Tibial nerve (tissue), 4 donors: Measurements from ENCODE around the gene LPXN.

Experiments used
- EP300 ChIP-seq, 2 donors: sonication (generic); formaldehyde crosslinking; IDR thresholded peaks; one replicate each; pipeline ENCODE4 v1.6.1; 2017; ENCODE audit warnings: antibody characterized with exemption in 2 of 2, mild to moderate bottlenecking in 1 of 2
- POLR2A ChIP-seq, 2 donors: fragments of 450-650 bp; IDR thresholded peaks; one replicate each; pipeline ENCODE4 v1.6.1; 2017; ENCODE audit warnings: antibody characterized with exemption in 2 of 2, mild to moderate bottlenecking in 2 of 2, moderate library complexity in 2 of 2
- TF ChIP-seq, protein P1 (sequence below), 5 experiments: fragments of 200-600 bp in 3 of 5; fragments of 450-650 bp in 2 of 5; sonication (generic) in 3 of 5; IDR thresholded peaks; one replicate each; pipeline ENCODE4 v1.5.1; 2016 to 2019; ENCODE audit warnings: antibody characterized with exemption in 5 of 5, mild to moderate bottlenecking in 3 of 5, moderate library complexity in 2 of 5

- TF ChIP-seq, protein P1, sequence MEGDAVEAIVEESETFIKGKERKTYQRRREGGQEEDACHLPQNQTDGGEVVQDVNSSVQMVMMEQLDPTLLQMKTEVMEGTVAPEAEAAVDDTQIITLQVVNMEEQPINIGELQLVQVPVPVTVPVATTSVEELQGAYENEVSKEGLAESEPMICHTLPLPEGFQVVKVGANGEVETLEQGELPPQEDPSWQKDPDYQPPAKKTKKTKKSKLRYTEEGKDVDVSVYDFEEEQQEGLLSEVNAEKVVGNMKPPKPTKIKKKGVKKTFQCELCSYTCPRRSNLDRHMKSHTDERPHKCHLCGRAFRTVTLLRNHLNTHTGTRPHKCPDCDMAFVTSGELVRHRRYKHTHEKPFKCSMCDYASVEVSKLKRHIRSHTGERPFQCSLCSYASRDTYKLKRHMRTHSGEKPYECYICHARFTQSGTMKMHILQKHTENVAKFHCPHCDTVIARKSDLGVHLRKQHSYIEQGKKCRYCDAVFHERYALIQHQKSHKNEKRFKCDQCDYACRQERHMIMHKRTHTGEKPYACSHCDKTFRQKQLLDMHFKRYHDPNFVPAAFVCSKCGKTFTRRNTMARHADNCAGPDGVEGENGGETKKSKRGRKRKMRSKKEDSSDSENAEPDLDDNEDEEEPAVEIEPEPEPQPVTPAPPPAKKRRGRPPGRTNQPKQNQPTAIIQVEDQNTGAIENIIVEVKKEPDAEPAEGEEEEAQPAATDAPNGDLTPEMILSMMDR (IDR thresholded peaks at IDR 0.05), result no peak
- TF ChIP-seq POLR2A (IDR thresholded peaks at IDR 0.05) (no peak), EP300 (IDR thresholded peaks at IDR 0.05) (no peak)
Observed at GRCh38 chr11:58526721-58527120, 48.9 kb downstream of the LPXN start.
